Measurements from ENCODE around the gene VPS50.
"Not testable (repeated sequence)": the region's sequence is repeated elsewhere in the genome, so short reads cannot be mapped to it uniquely, and the experiment has no call there.

Gene VPS50

DNA sequence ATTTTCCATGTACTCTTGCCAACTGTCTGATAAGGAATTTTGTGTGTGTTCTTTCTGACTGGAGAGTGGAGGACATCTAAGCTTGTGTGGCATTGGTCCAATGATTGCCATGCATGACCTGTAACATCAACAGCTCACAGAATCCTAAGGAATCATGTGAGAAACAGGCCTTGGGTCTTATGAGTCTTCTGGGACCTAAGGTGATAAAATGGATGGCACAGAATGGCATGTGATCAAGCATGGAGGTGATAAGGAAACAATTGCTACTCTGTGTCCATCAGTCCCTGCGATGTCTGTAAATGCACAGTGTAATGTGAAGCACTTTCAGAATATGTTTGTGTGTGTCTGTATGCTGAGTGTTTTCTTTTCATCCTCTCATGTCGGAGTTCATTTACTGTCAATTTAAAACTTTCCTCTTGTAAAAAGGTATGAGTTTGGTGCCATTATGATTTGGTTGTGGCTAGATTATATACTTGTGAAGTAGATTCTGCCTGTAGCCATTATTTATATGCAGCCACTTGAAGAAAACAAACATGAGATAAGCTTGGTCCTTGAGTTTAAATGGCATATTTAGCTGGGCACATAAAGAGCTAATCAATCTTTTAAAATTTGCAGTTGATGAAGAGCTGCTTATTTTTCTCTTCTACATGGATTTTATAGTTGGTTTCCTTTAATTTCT, 127.5 kb downstream of the VPS50 start:
- CTCF ChIA-PET: interaction anchor here (1.2 to 2.8 kb wide), 3 partner anchors 24 to 114 kb away, joined by 3 to 10 read pairs (median 6); no protein-coding TSS in a partner anchor
- no peak for DNase-seq (ENCODE audit: low read depth, low spot score)
- no peak overlapping the region for H3K4me3 ChIP-seq (ENCODE audit: low read depth, low read length)
- TF ChIP-seq, protein P1, sequence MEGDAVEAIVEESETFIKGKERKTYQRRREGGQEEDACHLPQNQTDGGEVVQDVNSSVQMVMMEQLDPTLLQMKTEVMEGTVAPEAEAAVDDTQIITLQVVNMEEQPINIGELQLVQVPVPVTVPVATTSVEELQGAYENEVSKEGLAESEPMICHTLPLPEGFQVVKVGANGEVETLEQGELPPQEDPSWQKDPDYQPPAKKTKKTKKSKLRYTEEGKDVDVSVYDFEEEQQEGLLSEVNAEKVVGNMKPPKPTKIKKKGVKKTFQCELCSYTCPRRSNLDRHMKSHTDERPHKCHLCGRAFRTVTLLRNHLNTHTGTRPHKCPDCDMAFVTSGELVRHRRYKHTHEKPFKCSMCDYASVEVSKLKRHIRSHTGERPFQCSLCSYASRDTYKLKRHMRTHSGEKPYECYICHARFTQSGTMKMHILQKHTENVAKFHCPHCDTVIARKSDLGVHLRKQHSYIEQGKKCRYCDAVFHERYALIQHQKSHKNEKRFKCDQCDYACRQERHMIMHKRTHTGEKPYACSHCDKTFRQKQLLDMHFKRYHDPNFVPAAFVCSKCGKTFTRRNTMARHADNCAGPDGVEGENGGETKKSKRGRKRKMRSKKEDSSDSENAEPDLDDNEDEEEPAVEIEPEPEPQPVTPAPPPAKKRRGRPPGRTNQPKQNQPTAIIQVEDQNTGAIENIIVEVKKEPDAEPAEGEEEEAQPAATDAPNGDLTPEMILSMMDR (IDR thresholded peaks at IDR 0.05; ENCODE audit: insufficient read depth, low read length, missing control alignments): no peak
- POLR2A ChIA-PET: no interaction called here

DNA sequence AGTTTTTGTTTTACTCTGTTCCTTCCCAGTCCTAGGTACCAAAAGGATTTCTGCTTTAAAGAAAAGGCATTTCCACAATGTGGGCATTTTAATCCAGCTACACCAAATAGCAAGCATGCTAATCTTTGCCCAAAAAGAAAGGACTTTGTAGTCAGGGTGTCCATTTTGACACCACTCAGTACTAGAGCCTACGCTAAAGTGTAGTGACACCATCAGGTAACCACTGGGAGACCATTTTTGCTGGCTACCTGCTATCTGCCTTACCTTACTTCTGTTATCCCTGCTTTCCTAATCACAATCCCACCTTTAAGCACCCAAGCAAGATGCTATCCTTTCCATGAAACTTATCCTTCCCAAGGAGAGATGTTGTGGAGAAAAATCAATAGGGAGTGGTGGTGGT, 129.7 kb downstream of the VPS50 start:
- ChIA-PET POLR2A (no interaction called here), CTCF (interaction anchor here (2.2 kb wide), 1 partner anchor 13 kb away, joined by 11 read pairs; no protein-coding TSS in a partner anchor)
- TF ChIP-seq, protein P1 (IDR thresholded peaks at IDR 0.05; ENCODE audit: insufficient read depth, low read length, missing control alignments): no peak
- H3K4me3 ChIP-seq (ENCODE audit: low read depth, low read length): no peak overlapping the region
- no peak for DNase-seq (ENCODE audit: low read depth, low spot score)

- no peak for DNase-seq (ENCODE audit: low read depth, low spot score)
- ChIA-PET POLR2A (no interaction called here), CTCF (interaction anchor here (0.7 to 1.4 kb wide), 3 partner anchors 9 to 26 kb away, joined by 3 to 6 read pairs (median 4); no protein-coding TSS in a partner anchor)
- no peak overlapping the region for H3K4me3 ChIP-seq (ENCODE audit: low read depth, low read length)
- TF ChIP-seq, protein P1 (IDR thresholded peaks at IDR 0.05; ENCODE audit: insufficient read depth, low read length, missing control alignments): no peak
Observed at GRCh38 chr7:93364806-93365205, 132.6 kb downstream of the VPS50 start.

- ChIA-PET CTCF (interaction anchor here (1.1 to 1.4 kb wide), 2 partner anchors 9 to 10 kb away, joined by 4 to 6 read pairs; no protein-coding TSS in a partner anchor), POLR2A (no interaction called here)
- H3K4me3 ChIP-seq (ENCODE audit: low read depth, low read length): no peak overlapping the region
- no peak for DNase-seq (ENCODE audit: low read depth, low spot score)
- TF ChIP-seq, protein P1 (IDR thresholded peaks at IDR 0.05; ENCODE audit: insufficient read depth, low read length, missing control alignments): no peak
Observed at GRCh38 chr7:93365341-93365740, 133.2 kb downstream of the VPS50 start.

GRCh38 chr7:93366816-93367215, 134.7 kb downstream of the VPS50 start:
- TF ChIP-seq, protein P1 (IDR thresholded peaks at IDR 0.05; ENCODE audit: insufficient read depth, low read length, missing control alignments): no peak
- no peak overlapping the region for H3K4me3 ChIP-seq (ENCODE audit: low read depth, low read length)
- CTCF ChIA-PET: interaction anchor here (1.1 to 1.5 kb wide), 3 partner anchors 8 to 120 kb away, joined by 4 to 7 read pairs (median 4); no protein-coding TSS in a partner anchor
- POLR2A ChIA-PET: no interaction called here
- DNase-seq (ENCODE audit: low read depth, low spot score): no peak

- ChIA-PET POLR2A (no interaction called here), CTCF (interaction anchor here (1.1 to 1.5 kb wide), 3 partner anchors 8 to 121 kb away, joined by 4 to 7 read pairs (median 4); no protein-coding TSS in a partner anchor)
- TF ChIP-seq, protein P1 (IDR thresholded peaks at IDR 0.05; ENCODE audit: insufficient read depth, low read length, missing control alignments): no peak
- H3K4me3 ChIP-seq (ENCODE audit: low read depth, low read length): no peak overlapping the region
- no peak for DNase-seq (ENCODE audit: low read depth, low spot score)
Observed at GRCh38 chr7:93367254-93367653, 135.1 kb downstream of the VPS50 start.

GRCh38 chr7:93370937-93371336, 138.8 kb downstream of the VPS50 start:
- POLR2A ChIA-PET; CTCF ChIA-PET; H3K4me3 ChIP-seq (ENCODE audit: low read depth, low read length); DNase-seq (ENCODE audit: low read depth, low spot score): not testable (repeated sequence)
